Bronchial epithelial cell (primary cell): ENCODE measurements around the gene YBX1. TPM values are rescaled to one million over a fixed set of nuclear protein-coding genes. Genes with fewer than 3 reads are reported as not detected.
"Not testable (repeated sequence)": the region's sequence is repeated elsewhere in the genome, so short reads cannot be mapped to it uniquely, and the experiment has no call there.

Source experiments
- DNase-seq: peaks from one replicate; pipeline ENCODE4 v3.0.0-alpha.2; 2010; ENCODE audit warnings: low read depth
- FAIRE-seq: peaks from 2 replicates; lab custom pipeline; 2011; peaks lifted over from hg19 to GRCh38; lab: Jason Lieb, UNC
- H3K27me3 ChIP-seq: 2 replicates; pipeline ENCODE4 v1.5.1; 2011; ENCODE audit warnings: low read length; ENCODE audit not compliant: control insufficient read depth, insufficient read depth
- H3K36me3 ChIP-seq: 2 replicates; pipeline ENCODE4 v1.5.1; 2011; ENCODE audit warnings: low read length; ENCODE audit not compliant: control insufficient read depth, insufficient read depth
- H3K4me3 ChIP-seq: 2 replicates; pipeline ENCODE4 v1.5.1; 2011; ENCODE audit warnings: mild to moderate bottlenecking, low read depth, low read length, control low read depth
- CTCF ChIP-seq: IDR thresholded peaks from 2 replicates; pipeline ENCODE4 v1.5.1; 2011; ENCODE audit warnings: mild to moderate bottlenecking, moderate library complexity, low read length, control low read depth, inconsistent platforms; ENCODE audit not compliant: insufficient read depth, severe bottlenecking
- total RNA-seq: library from RNA; depleted of rRNA; stranded (reverse); fragments of >200 nt; gene quantifications from 2 replicates; pipeline ENCODE4 v1.2.1, GENCODE V29; 2014

The YBX1 gene
- total RNA-seq, 1 donor from 2014 or later: 1,188 TPM

- Histone ChIP-seq H3K4me3 (no peak overlapping the region), H3K27me3 (no peaks in the 10 kb centered on the region), H3K36me3 (peaks cover 12% of the 10 kb centered on the region)
- FAIRE-seq (no peak), DNase-seq (no peak)
- no peak for TF ChIP-seq CTCF
Observed at GRCh38 chr1:42703888-42704464, 21.8 kb downstream of the YBX1 start.

- H3K27me3 ChIP-seq, DNase-seq, H3K4me3 ChIP-seq, H3K36me3 ChIP-seq, FAIRE-seq: not testable (repeated sequence)
Observed at GRCh38 chr1:42712808-42713207, 30.6 kb downstream of the YBX1 start.

GRCh38 chr1:42713293-42713692 is 31.1 kb downstream of the YBX1 start:
- no peak for FAIRE-seq
- Histone ChIP-seq H3K4me3 (no peak overlapping the region), H3K36me3 (no peaks in the 10 kb centered on the region), H3K27me3 (no peaks in the 10 kb centered on the region)
- no peak for TF ChIP-seq CTCF
- DNase-seq: no peak

GRCh38 chr1:42714441-42714840 is 32.2 kb downstream of the YBX1 start:
- not testable (repeated sequence) for DNase-seq, FAIRE-seq, H3K27me3 ChIP-seq, H3K4me3 ChIP-seq, H3K36me3 ChIP-seq

GRCh38 chr1:42720868-42721267 is 38.6 kb downstream of the YBX1 start:
- DNase-seq: no peak
- no peak overlapping the region for H3K4me3 ChIP-seq
- H3K27me3 ChIP-seq: no peaks in the 10 kb centered on the region
- no peak for FAIRE-seq
- no peaks in the 10 kb centered on the region for H3K36me3 ChIP-seq
- TF ChIP-seq CTCF: no peak

- TF ChIP-seq CTCF: no peak
- no peaks in the 10 kb centered on the region for H3K36me3 ChIP-seq
- DNase-seq: peak; percentile 49
- no peaks in the 10 kb centered on the region for H3K27me3 ChIP-seq
- FAIRE-seq: no peak
- no peak overlapping the region for H3K4me3 ChIP-seq
Observed at GRCh38 chr1:42721926-42722325, 39.7 kb downstream of the YBX1 start.

- H3K36me3 ChIP-seq, H3K4me3 ChIP-seq, H3K27me3 ChIP-seq, FAIRE-seq, DNase-seq: not testable (repeated sequence)
Observed at GRCh38 chr1:42722403-42722802, 40.2 kb downstream of the YBX1 start.
